GM23248 (cell line): ENCODE measurements around the gene SLC10A2.

ENCODE experiments used
- EZH2 ChIP-seq: fragments of 200-600 bp; sonication (generic); IDR thresholded peaks from 2 replicates; pipeline ENCODE4 v1.6.1; 2018; ENCODE audit warnings: antibody characterized with exemption, mild to moderate bottlenecking; ENCODE audit not compliant: insufficient read depth, poor library complexity, severe bottlenecking
- EZH2phosphoT487 ChIP-seq: fragments of 200-600 bp; sonication (generic); IDR thresholded peaks from 2 replicates; pipeline ENCODE4 v1.6.1; 2018; ENCODE audit warnings: antibody characterized with exemption, moderate library complexity, mild to moderate bottlenecking, low read depth; ENCODE audit not compliant: insufficient read depth

GRCh38 chr13:103066079-103066780 lies at the start of gene SLC10A2:
- TF ChIP-seq EZH2phosphoT487, result no peak
- no peak for TF ChIP-seq EZH2
